SU-DHL-6 (cell line): ENCODE results near the gene PIPOX.

Experiments
- H2AFZ ChIP-seq: fragments of 200-600 bp; sonication (generic); 2 replicates; pipeline ENCODE4 v1.6.1; 2014; ENCODE audit warnings: low read depth, mild to moderate bottlenecking, moderate library complexity, mixed read lengths, antibody characterized with exemption, low read length; ENCODE audit not compliant: severe bottlenecking
- H3F3A ChIP-seq: fragments of 200-600 bp; shearing (Covaris generic); 2 replicates; pipeline ENCODE4 v1.6.0; 2016; ENCODE audit warnings: antibody characterized with exemption, mild to moderate bottlenecking; ENCODE audit not compliant: insufficient read depth
- H3K27ac ChIP-seq: fragments of 200-600 bp; sonication (generic); 2 replicates; pipeline ENCODE4 v1.5.1; 2016; ENCODE audit warnings: low read depth, mild to moderate bottlenecking, low read length, moderate library complexity, mixed read lengths
- H3K27me3 ChIP-seq: fragments of 200-600 bp; sonication (generic), shearing (Covaris generic); 2 replicates; pipeline ENCODE4 v1.6.0; 2014; ENCODE audit warnings: mild to moderate bottlenecking, low read length
- H3K36me3 ChIP-seq: fragments of 200-600 bp; sonication (generic); 2 replicates; pipeline ENCODE4 v1.6.1; 2014; ENCODE audit warnings: mild to moderate bottlenecking, low read length, mixed read lengths
- H3K4me2 ChIP-seq: fragments of 300-600, 200-600 bp; shearing (Covaris generic), sonication (generic); 2 replicates; pipeline ENCODE4 v1.6.0; 2014; ENCODE audit warnings: low read length, low read depth, mild to moderate bottlenecking; ENCODE audit not compliant: poor library complexity, severe bottlenecking
- H3K4me3 ChIP-seq: fragments of 200-600 bp; sonication (generic); 2 replicates; pipeline ENCODE4 v1.5.1; 2014; ENCODE audit warnings: antibody characterized with exemption, low read length, mild to moderate bottlenecking, mixed read lengths; ENCODE audit not compliant: insufficient read depth, poor library complexity, severe bottlenecking
- H3K79me2 ChIP-seq: fragments of 200-600 bp; sonication (generic); 2 replicates; pipeline ENCODE4 v1.6.1; 2014; ENCODE audit warnings: mild to moderate bottlenecking, low read length, moderate library complexity; ENCODE audit not compliant: insufficient read depth
- H3K9ac ChIP-seq: fragments of 200-600 bp; sonication (generic); 2 replicates; pipeline ENCODE4 v1.7.0; 2014; ENCODE audit warnings: mild to moderate bottlenecking, low read length
- H3K9me2 ChIP-seq: fragments of 200-600 bp; sonication (generic); replicated peaks from 2 replicates; pipeline ENCODE4 v1.6.1; 2014; ENCODE audit warnings: low read length; ENCODE audit not compliant: insufficient read depth
- H3K9me3 ChIP-seq: fragments of 200-600 bp; sonication (generic); 2 replicates; pipeline ENCODE4 v1.6.1; 2014; ENCODE audit warnings: low read length, mixed read lengths; ENCODE audit not compliant: insufficient read depth
- H4K20me1 ChIP-seq: fragments of 200-600 bp; sonication (generic); 2 replicates; pipeline ENCODE4 v1.6.1; 2014; ENCODE audit warnings: low read depth, mild to moderate bottlenecking, antibody characterized with exemption, low read length, moderate library complexity, mixed read lengths
- EZH2phosphoT487 ChIP-seq: fragments of 200-600 bp; sonication (generic), shearing (Covaris generic); conservative IDR thresholded peaks from 2 replicates; pipeline ENCODE4 v1.6.1; 2018; ENCODE audit warnings: mild to moderate bottlenecking, antibody characterized with exemption, low read length, moderate library complexity, mixed read lengths
- TF ChIP-seq, protein P1 (sequence below): fragments of 200-600 bp; sonication (generic); IDR thresholded peaks from one replicate; pipeline ENCODE4 v1.5.1; 2017; ENCODE audit warnings: antibody characterized with exemption, mild to moderate bottlenecking, low read length, moderate library complexity; ENCODE audit not compliant: insufficient read depth, poor library complexity, severe bottlenecking

PIPOX gene

DNA sequence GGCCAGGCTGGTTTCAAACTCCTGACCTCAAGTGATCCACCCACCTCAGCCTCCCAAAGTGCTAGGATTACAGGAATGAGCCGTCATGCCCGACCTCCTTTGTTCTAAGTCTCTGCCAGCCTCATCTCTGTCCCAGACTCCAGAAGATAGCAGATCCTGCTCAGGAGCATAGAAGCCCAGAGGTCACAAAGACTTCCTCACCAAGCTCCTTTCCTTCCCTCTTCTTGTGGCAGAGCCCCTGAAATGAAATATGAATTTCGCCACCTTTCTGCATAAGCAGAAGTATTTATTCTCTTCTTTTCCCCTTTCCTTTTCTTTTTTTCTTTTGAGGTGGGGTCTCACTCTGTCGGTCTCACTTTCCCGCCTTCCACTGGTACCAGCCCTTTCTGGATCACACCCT lies 11.5 kb upstream of the PIPOX start:
- no peaks in the 10 kb centered on the region for H3K27me3 ChIP-seq
- no peaks in the 10 kb centered on the region for H3K79me2 ChIP-seq
- TF ChIP-seq, protein P1, sequence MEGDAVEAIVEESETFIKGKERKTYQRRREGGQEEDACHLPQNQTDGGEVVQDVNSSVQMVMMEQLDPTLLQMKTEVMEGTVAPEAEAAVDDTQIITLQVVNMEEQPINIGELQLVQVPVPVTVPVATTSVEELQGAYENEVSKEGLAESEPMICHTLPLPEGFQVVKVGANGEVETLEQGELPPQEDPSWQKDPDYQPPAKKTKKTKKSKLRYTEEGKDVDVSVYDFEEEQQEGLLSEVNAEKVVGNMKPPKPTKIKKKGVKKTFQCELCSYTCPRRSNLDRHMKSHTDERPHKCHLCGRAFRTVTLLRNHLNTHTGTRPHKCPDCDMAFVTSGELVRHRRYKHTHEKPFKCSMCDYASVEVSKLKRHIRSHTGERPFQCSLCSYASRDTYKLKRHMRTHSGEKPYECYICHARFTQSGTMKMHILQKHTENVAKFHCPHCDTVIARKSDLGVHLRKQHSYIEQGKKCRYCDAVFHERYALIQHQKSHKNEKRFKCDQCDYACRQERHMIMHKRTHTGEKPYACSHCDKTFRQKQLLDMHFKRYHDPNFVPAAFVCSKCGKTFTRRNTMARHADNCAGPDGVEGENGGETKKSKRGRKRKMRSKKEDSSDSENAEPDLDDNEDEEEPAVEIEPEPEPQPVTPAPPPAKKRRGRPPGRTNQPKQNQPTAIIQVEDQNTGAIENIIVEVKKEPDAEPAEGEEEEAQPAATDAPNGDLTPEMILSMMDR = no peak
- no peak for TF ChIP-seq EZH2phosphoT487
- no peaks in the 10 kb centered on the region for H3F3A ChIP-seq
- H3K36me3 ChIP-seq = no peaks in the 10 kb centered on the region
- H3K9ac ChIP-seq = no peak overlapping the region
- no peak overlapping the region for H2AFZ ChIP-seq
- H3K27ac ChIP-seq = no peak overlapping the region
- H3K9me2 ChIP-seq = no peaks in the 10 kb centered on the region
- no peaks in the 10 kb centered on the region for H4K20me1 ChIP-seq
- H3K4me2 ChIP-seq = no peak overlapping the region
- H3K9me3 ChIP-seq = peaks cover 7% of the 10 kb centered on the region; the same call in 1 of the 2 replicates
- H3K4me3 ChIP-seq = no peak overlapping the region

DNA sequence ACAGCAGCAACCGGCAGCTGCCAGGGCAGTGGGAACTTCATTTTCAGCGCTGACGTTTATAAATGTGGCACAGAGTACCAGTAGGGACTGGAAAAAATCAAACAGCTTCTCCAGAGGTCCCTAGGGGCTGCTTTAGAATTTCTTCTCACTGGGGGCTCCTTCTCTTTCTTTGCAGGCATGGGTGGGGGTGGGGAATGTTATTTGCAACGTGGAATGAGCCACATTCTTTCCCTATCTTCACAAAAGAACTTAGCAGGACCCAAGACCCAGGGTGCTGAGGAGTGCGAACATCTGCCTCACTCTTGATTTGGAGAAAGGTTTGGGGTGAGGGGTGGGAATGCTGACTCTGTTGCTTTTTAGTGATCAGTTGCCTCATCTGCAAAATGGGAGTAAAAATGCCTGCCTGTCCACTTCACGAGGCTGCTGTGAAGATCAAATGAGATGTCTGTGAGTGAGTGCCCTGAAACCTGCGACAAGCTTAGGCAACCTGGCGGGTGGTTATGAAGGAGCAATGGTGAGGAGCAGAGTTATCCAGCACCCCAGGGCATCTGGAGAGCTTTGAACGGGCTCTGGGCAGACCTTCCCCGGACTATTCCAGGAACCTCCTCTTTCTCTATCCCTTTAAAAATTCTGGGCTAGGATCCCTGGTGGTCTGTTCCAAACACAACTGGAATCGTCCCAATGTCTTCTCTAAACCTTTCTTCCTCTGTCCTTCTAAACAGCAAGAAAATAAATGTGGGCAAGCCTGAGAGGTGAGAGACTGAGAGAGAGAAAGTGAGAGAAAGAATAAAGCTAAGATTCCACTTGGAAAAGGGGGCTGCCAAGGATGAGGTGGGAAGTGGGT lies 10.7 kb upstream of the PIPOX start:
- Histone ChIP-seq H3K27ac (no peak overlapping the region), H3K79me2 (no peaks in the 10 kb centered on the region), H3K9me3 (peaks cover 7% of the 10 kb centered on the region; the same call in 1 of the 2 replicates), H3K4me3 (no peak overlapping the region), H3K9ac (no peak overlapping the region), H3K4me2 (no peak overlapping the region), H3K36me3 (no peaks in the 10 kb centered on the region), H3K27me3 (no peaks in the 10 kb centered on the region), H2AFZ (no peak overlapping the region), H3F3A (no peaks in the 10 kb centered on the region), H3K9me2 (no peaks in the 10 kb centered on the region), H4K20me1 (no peaks in the 10 kb centered on the region)
- TF ChIP-seq EZH2phosphoT487 = no peak
- TF ChIP-seq, protein P1 = no peak

DNA sequence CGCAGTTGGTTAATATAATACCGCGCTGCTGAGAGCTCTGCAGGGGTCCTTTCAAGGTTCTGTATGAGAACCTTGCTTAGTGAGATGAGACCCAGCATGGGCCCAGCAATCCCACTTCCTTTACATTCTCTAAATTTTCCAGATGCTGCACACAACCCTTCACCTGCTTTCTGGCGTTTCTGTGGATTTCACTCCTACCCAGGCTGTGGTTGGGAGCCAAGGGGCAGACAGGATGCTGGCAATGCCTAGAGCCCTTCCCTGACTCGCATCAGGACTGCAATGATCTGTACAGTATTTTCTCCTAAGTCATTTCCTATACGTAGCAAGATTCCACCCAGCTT lies 10.1 kb upstream of the PIPOX start:
- H3K4me2 ChIP-seq = no peak overlapping the region
- no peaks in the 10 kb centered on the region for H3K79me2 ChIP-seq
- no peaks in the 10 kb centered on the region for H3K27me3 ChIP-seq
- H4K20me1 ChIP-seq = no peaks in the 10 kb centered on the region
- no peaks in the 10 kb centered on the region for H3K36me3 ChIP-seq
- TF ChIP-seq, protein P1 = no peak
- TF ChIP-seq EZH2phosphoT487 = no peak
- H3K27ac ChIP-seq = no peak overlapping the region
- no peak overlapping the region for H2AFZ ChIP-seq
- peaks cover 7% of the 10 kb centered on the region; the same call in 1 of the 2 replicates for H3K9me3 ChIP-seq
- H3K9me2 ChIP-seq = no peaks in the 10 kb centered on the region
- no peak overlapping the region for H3K4me3 ChIP-seq
- H3K9ac ChIP-seq = no peak overlapping the region
- H3F3A ChIP-seq = no peaks in the 10 kb centered on the region
